SK-N-MC (cell line): ENCODE results near the gene MFAP2.

ENCODE experiments used
- DNase-seq: peaks from one replicate; pipeline ENCODE4 v3.0.0-alpha.2; 2011; ENCODE audit warnings: low read depth, low spot score
- H3K27ac ChIP-seq: fragments of 200-600 bp; sonication (generic); 2 replicates; pipeline ENCODE4 v1.5.1; 2016; ENCODE audit warnings: mixed run types
- H3K36me3 ChIP-seq: fragments of 200-600 bp; sonication (generic); 2 replicates; pipeline ENCODE4 v1.6.1; 2017; ENCODE audit warnings: antibody characterized with exemption, low read length, mixed read lengths; ENCODE audit not compliant: insufficient read depth
- H3K4me3 ChIP-seq: fragments of 200-600 bp; sonication (generic); 2 replicates; pipeline ENCODE4 v1.5.1; 2016
- H3K9ac ChIP-seq: fragments of 200-600 bp; sonication (generic); 2 replicates; pipeline ENCODE4 v1.8.0; 2017; ENCODE audit warnings: mixed run types, mixed read lengths; ENCODE audit not compliant: insufficient read length
- H3K9me3 ChIP-seq: fragments of 200-600 bp; sonication (generic); 2 replicates; pipeline ENCODE4 v1.6.1; 2017; ENCODE audit warnings: low read depth, mild to moderate bottlenecking, antibody characterized with exemption, low read length, moderate library complexity, mixed read lengths
- EZH2 ChIP-seq: fragments of 200-600 bp; sonication (generic); IDR thresholded peaks from one replicate; pipeline ENCODE4 v1.6.1; 2017; ENCODE audit warnings: antibody characterized with exemption
- FOXP2 ChIP-seq: optimal IDR thresholded peaks from 2 replicates; pipeline ENCODE3; 2011; ENCODE audit warnings: mild to moderate bottlenecking, moderate library complexity; ENCODE audit not compliant: insufficient read depth; ENCODE audit errors: extremely low read length, control extremely low read depth
- POLR2AphosphoS5 ChIP-seq: IDR thresholded peaks from 2 replicates; pipeline ENCODE4 v1.6.1; 2012; ENCODE audit warnings: mild to moderate bottlenecking, low read depth, low read length, borderline replicate concordance

The MFAP2 gene

GRCh38 chr1:16989676-16990391, 9.4 kb upstream of the MFAP2 start:
- Histone ChIP-seq H3K9me3 (no peaks in the 10 kb centered on the region), H3K4me3 (no peak overlapping the region), H3K27ac (no peak overlapping the region), H3K9ac (no peak overlapping the region), H3K36me3 (no peaks in the 10 kb centered on the region)
- no peak for TF ChIP-seq EZH2
- no peak for TF ChIP-seq FOXP2
- TF ChIP-seq POLR2AphosphoS5: no peak
- DNase-seq: no peak

- no peaks in the 10 kb centered on the region for H3K36me3 ChIP-seq
- H3K9ac ChIP-seq: no peak overlapping the region
- no peak for DNase-seq
- H3K4me3 ChIP-seq: no peak overlapping the region
- H3K27ac ChIP-seq: no peak overlapping the region
- H3K9me3 ChIP-seq: no peaks in the 10 kb centered on the region
- TF ChIP-seq POLR2AphosphoS5 (no peak), FOXP2 (no peak), EZH2 (no peak)
Observed at GRCh38 chr1:16988210-16988609, 7.8 kb upstream of the MFAP2 start.

- H3K9ac ChIP-seq: no peak overlapping the region
- H3K9me3 ChIP-seq: no peaks in the 10 kb centered on the region
- no peaks in the 10 kb centered on the region for H3K36me3 ChIP-seq
- TF ChIP-seq EZH2 (no peak), POLR2AphosphoS5 (no peak), FOXP2 (no peak)
- H3K4me3 ChIP-seq: no peak overlapping the region
- H3K27ac ChIP-seq: no peak overlapping the region
- no peak for DNase-seq
Observed at GRCh38 chr1:16986962-16987361, 6.5 kb upstream of the MFAP2 start.

- TF ChIP-seq FOXP2 (no peak), EZH2 (no peak), POLR2AphosphoS5 (no peak)
- Histone ChIP-seq H3K9me3 (no peaks in the 10 kb centered on the region), H3K36me3 (no peaks in the 10 kb centered on the region), H3K9ac (no peak overlapping the region), H3K4me3 (no peak overlapping the region), H3K27ac (no peak overlapping the region)
- DNase-seq: no peak
Observed at GRCh38 chr1:16986560-16986959, 6.1 kb upstream of the MFAP2 start.

- no peak overlapping the region for H3K4me3 ChIP-seq
- H3K27ac ChIP-seq: no peak overlapping the region
- H3K9me3 ChIP-seq: no peaks in the 10 kb centered on the region
- DNase-seq: no peak
- no peak overlapping the region for H3K9ac ChIP-seq
- H3K36me3 ChIP-seq: no peaks in the 10 kb centered on the region
- TF ChIP-seq EZH2 (no peak), POLR2AphosphoS5 (no peak), FOXP2 (no peak)
Observed at GRCh38 chr1:16986113-16986512, 5.7 kb upstream of the MFAP2 start.

- H3K36me3 ChIP-seq: no peaks in the 10 kb centered on the region
- no peak for TF ChIP-seq FOXP2
- TF ChIP-seq POLR2AphosphoS5: no peak
- H3K4me3 ChIP-seq: no peak overlapping the region
- DNase-seq: no peak
- no peak overlapping the region for H3K27ac ChIP-seq
- no peaks in the 10 kb centered on the region for H3K9me3 ChIP-seq
- H3K9ac ChIP-seq: no peak overlapping the region
Observed at GRCh38 chr1:16984717-16985116, 4.3 kb upstream of the MFAP2 start.

- no peak for DNase-seq
- H3K4me3 ChIP-seq: no peak overlapping the region
- no peaks in the 10 kb centered on the region for H3K36me3 ChIP-seq
- no peak overlapping the region for H3K9ac ChIP-seq
- TF ChIP-seq FOXP2: no peak
- no peaks in the 10 kb centered on the region for H3K9me3 ChIP-seq
- no peak overlapping the region for H3K27ac ChIP-seq
Observed at GRCh38 chr1:16983649-16984048, 3.2 kb upstream of the MFAP2 start.

- Histone ChIP-seq H3K9ac (no peak overlapping the region), H3K4me3 (no peak overlapping the region), H3K36me3 (no peaks in the 10 kb centered on the region), H3K27ac (no peak overlapping the region), H3K9me3 (no peaks in the 10 kb centered on the region)
- TF ChIP-seq EZH2: no peak
- TF ChIP-seq POLR2AphosphoS5: no peak
- TF ChIP-seq FOXP2: no peak
- no peak for DNase-seq
Observed at GRCh38 chr1:16982902-16983301, 2.5 kb upstream of the MFAP2 start.

- H3K4me3 ChIP-seq: no peak overlapping the region
- no peak overlapping the region for H3K27ac ChIP-seq
- no peaks in the 10 kb centered on the region for H3K9me3 ChIP-seq
- H3K9ac ChIP-seq: no peak overlapping the region
- DNase-seq: no peak
- no peak for TF ChIP-seq POLR2AphosphoS5
- TF ChIP-seq FOXP2: no peak
- TF ChIP-seq EZH2: no peak
- no peaks in the 10 kb centered on the region for H3K36me3 ChIP-seq
Observed at GRCh38 chr1:16981269-16981849, 939 bp upstream of the MFAP2 start.
